ENCODE results near the gene PDE2A. TPM values are rescaled to one million over a fixed set of nuclear protein-coding genes. Genes with fewer than 3 reads are reported as not detected.

Gene PDE2A
- 0.51 TPM for polyA plus RNA-seq (2012; ENCODE audit: low read depth, missing spikeins)

GRCh38 chr11:72673943-72674828 lies at the start of gene PDE2A:
TSS of gene PDE2A (minus strand) at chr11:72674422. CDS start at chr11:72674207, 215 bp downstream.
- DNase-seq (ENCODE audit: insufficient read length, low spot score) (no peak), FAIRE-seq (no peak)
- no peak for TF ChIP-seq POLR2A (IDR thresholded peaks at IDR 0.05; ENCODE audit: low read depth, low read length)
- no peak for TF ChIP-seq TAF1 (IDR thresholded peaks at IDR 0.05; ENCODE audit: low read depth, low read length)
- TF ChIP-seq PAX5 (IDR thresholded peaks at IDR 0.05; ENCODE audit: insufficient read depth, low read length, severe bottlenecking), result no peak
- no peak for TF ChIP-seq POLR2AphosphoS5 (IDR thresholded peaks at IDR 0.05; ENCODE audit: low read depth, low read length)
- TF ChIP-seq POU2F2 (IDR thresholded peaks at IDR 0.05; ENCODE audit: low read depth, low read length), result no peak
- TF ChIP-seq SPI1 (IDR thresholded peaks at IDR 0.05; ENCODE audit: low read depth, low read length), result no peak

DNA sequence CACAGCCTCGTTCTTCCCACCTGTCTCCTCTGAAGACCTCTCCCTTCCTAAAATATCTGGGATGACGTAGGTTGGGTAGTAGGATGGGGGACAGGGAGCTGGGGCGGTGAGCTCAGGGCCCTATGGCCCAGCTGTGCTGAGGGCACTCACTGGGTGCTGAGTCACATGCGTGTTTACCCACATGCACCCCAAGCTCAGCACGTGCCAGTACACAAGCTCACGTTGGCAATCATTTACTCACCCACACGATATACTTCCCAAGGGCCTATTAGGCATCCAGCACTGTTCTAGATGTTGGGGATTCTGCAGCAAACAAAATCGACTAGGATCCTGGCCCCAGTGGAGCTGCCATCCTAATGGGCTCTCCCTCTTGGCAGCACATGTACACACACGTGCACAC lies 49.3 kb upstream of the PDE2A start:
- FAIRE-seq (no peak), DNase-seq (ENCODE audit: insufficient read length, low spot score) (no peak)
- TF ChIP-seq POLR2AphosphoS5 (IDR thresholded peaks at IDR 0.05; ENCODE audit: low read depth, low read length), result no peak
- no peak for TF ChIP-seq POLR2A (IDR thresholded peaks at IDR 0.05; ENCODE audit: low read depth, low read length)
- no peak for TF ChIP-seq POU2F2 (IDR thresholded peaks at IDR 0.05; ENCODE audit: low read depth, low read length)
- no peak for TF ChIP-seq PAX5 (IDR thresholded peaks at IDR 0.05; ENCODE audit: insufficient read depth, low read length, severe bottlenecking)
- no peak for TF ChIP-seq SPI1 (IDR thresholded peaks at IDR 0.05; ENCODE audit: low read depth, low read length)
- TF ChIP-seq TAF1 (IDR thresholded peaks at IDR 0.05; ENCODE audit: low read depth, low read length), result no peak

DNA sequence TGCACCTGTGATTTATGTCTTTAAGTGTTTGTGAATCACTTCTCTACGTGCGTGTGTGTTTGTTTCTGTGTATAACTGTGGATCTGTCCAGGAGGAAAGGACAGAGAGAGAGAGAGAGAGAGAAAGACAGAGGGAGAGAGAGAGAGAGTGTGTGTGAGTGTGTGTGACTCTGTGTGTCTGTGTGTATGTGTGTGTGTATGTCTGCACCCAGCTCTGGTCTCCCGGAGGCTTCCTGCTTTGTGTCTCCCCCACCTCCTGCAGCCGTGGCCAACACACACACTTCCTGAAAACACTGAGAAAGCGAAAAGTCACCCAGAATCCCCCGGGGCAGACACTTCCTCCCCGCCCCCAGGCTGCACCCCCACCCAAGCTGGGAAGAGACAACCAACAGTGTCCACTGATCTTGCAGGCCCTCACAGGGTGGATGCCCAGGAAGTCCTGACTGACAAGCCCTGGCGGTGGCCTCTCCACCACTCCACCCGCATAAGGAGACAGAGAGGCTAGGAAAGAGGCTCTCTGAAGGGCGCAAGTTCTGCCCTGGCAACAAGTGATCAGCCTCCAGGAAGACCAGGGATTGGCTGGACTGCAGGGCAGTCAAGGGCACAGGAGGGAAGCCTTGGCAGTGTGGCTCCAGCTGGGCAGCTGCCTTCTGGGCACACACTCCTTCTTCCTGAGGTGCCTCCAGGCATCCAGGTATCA lies 48.0 kb upstream of the PDE2A start:
- peak; percentile 90 for DNase-seq (ENCODE audit: insufficient read length, low spot score)
- FAIRE-seq, result peak; percentile 98
- peak; percentile 80 for TF ChIP-seq SPI1 (IDR thresholded peaks at IDR 0.05; ENCODE audit: low read depth, low read length)
- TF ChIP-seq POLR2AphosphoS5 (IDR thresholded peaks at IDR 0.05; ENCODE audit: low read depth, low read length), result peak; percentile 68; the same call in 1 of the 2 replicates
- TF ChIP-seq PAX5 (IDR thresholded peaks at IDR 0.05; ENCODE audit: insufficient read depth, low read length, severe bottlenecking), result no peak
- no peak for TF ChIP-seq POU2F2 (IDR thresholded peaks at IDR 0.05; ENCODE audit: low read depth, low read length)
- TF ChIP-seq POLR2A (IDR thresholded peaks at IDR 0.05; ENCODE audit: low read depth, low read length), result peak; percentile 75
- peak; percentile 25; the same call in 1 of the 2 replicates for TF ChIP-seq TAF1 (IDR thresholded peaks at IDR 0.05; ENCODE audit: low read depth, low read length)

- DNase-seq (ENCODE audit: insufficient read length, low spot score) (no peak), FAIRE-seq (no peak)
- TF ChIP-seq TAF1 (IDR thresholded peaks at IDR 0.05; ENCODE audit: low read depth, low read length), result no peak
- no peak for TF ChIP-seq SPI1 (IDR thresholded peaks at IDR 0.05; ENCODE audit: low read depth, low read length)
- TF ChIP-seq POU2F2 (IDR thresholded peaks at IDR 0.05; ENCODE audit: low read depth, low read length), result no peak
- no peak for TF ChIP-seq POLR2A (IDR thresholded peaks at IDR 0.05; ENCODE audit: low read depth, low read length)
- no peak for TF ChIP-seq PAX5 (IDR thresholded peaks at IDR 0.05; ENCODE audit: insufficient read depth, low read length, severe bottlenecking)
- TF ChIP-seq POLR2AphosphoS5 (IDR thresholded peaks at IDR 0.05; ENCODE audit: low read depth, low read length), result no peak
Measured at GRCh38 chr11:72721689-72722049, 47.4 kb upstream of the PDE2A start.

DNA sequence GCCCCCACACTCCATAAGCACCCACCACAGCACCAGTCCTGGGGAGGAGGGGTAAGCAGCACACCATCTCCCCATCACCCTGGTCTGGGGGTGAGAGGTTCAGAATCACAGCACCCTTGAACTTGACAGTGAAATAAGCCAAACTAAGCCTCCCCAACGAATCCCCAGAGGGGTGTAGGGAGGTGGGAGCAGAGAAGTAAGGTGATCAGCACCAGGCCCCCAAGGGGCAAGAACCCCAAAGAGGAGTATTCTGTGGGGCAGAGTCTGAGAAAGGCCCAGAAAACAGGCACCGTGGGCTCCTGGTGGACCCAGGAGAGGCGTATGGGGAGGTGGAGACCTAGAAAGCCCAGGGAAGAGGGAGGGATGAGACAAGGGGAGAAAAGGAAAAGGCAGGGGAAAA lies 47.1 kb upstream of the PDE2A start:
- FAIRE-seq (peak; percentile 26), DNase-seq (ENCODE audit: insufficient read length, low spot score) (no peak)
- TF ChIP-seq POLR2A (IDR thresholded peaks at IDR 0.05; ENCODE audit: low read depth, low read length) (no peak), TAF1 (IDR thresholded peaks at IDR 0.05; ENCODE audit: low read depth, low read length) (no peak), POU2F2 (IDR thresholded peaks at IDR 0.05; ENCODE audit: low read depth, low read length) (no peak), PAX5 (IDR thresholded peaks at IDR 0.05; ENCODE audit: insufficient read depth, low read length, severe bottlenecking) (no peak), SPI1 (IDR thresholded peaks at IDR 0.05; ENCODE audit: low read depth, low read length) (no peak), POLR2AphosphoS5 (IDR thresholded peaks at IDR 0.05; ENCODE audit: low read depth, low read length) (no peak)

DNA sequence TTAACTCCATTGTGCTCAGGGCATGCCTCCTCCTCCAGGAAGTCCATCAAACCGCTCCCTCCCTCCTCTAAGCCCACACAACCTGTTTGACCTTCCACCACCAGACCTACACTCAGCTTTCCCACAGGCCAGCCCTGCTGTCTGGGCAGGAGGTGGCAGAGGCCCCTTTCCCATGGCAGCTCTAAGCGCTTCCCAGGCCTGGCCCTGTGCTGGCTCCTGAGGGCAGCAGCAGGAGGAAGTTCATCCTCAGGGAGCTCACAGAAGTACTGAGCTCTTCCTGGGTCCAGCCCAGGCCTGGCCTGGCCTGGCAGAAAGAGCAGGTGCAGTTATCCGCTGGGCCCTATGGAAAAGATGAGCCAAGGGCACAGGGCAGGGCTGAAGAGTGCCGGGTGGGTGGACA lies 46.6 kb upstream of the PDE2A start:
- DNase-seq (ENCODE audit: insufficient read length, low spot score) (no peak), FAIRE-seq (no peak)
- TF ChIP-seq POLR2A (IDR thresholded peaks at IDR 0.05; ENCODE audit: low read depth, low read length), result no peak
- TF ChIP-seq POU2F2 (IDR thresholded peaks at IDR 0.05; ENCODE audit: low read depth, low read length), result no peak

GRCh38 chr11:72720047-72720446 lies 45.8 kb upstream of the PDE2A start:
- TF ChIP-seq POU2F2 (IDR thresholded peaks at IDR 0.05; ENCODE audit: low read depth, low read length), result no peak
- peak; percentile 7; the same call in 1 of the 2 replicates for TF ChIP-seq SPI1 (IDR thresholded peaks at IDR 0.05; ENCODE audit: low read depth, low read length)
- FAIRE-seq (no peak), DNase-seq (ENCODE audit: insufficient read length, low spot score) (no peak)

- FAIRE-seq (peak; percentile 68), DNase-seq (ENCODE audit: insufficient read length, low spot score) (no peak)
- TF ChIP-seq POLR2AphosphoS5 (IDR thresholded peaks at IDR 0.05; ENCODE audit: low read depth, low read length) (no peak), POLR2A (IDR thresholded peaks at IDR 0.05; ENCODE audit: low read depth, low read length) (no peak), PAX5 (IDR thresholded peaks at IDR 0.05; ENCODE audit: insufficient read depth, low read length, severe bottlenecking) (no peak), SPI1 (IDR thresholded peaks at IDR 0.05; ENCODE audit: low read depth, low read length) (no peak), POU2F2 (IDR thresholded peaks at IDR 0.05; ENCODE audit: low read depth, low read length) (no peak), TAF1 (IDR thresholded peaks at IDR 0.05; ENCODE audit: low read depth, low read length) (no peak)
Measured at GRCh38 chr11:72719551-72719950, 45.3 kb upstream of the PDE2A start.

- DNase-seq (ENCODE audit: insufficient read length, low spot score) (no peak), FAIRE-seq (peak; percentile 28)
- TF ChIP-seq SPI1 (IDR thresholded peaks at IDR 0.05; ENCODE audit: low read depth, low read length) (no peak), PAX5 (IDR thresholded peaks at IDR 0.05; ENCODE audit: insufficient read depth, low read length, severe bottlenecking) (no peak), TAF1 (IDR thresholded peaks at IDR 0.05; ENCODE audit: low read depth, low read length) (no peak), POLR2A (IDR thresholded peaks at IDR 0.05; ENCODE audit: low read depth, low read length) (no peak), POU2F2 (IDR thresholded peaks at IDR 0.05; ENCODE audit: low read depth, low read length) (no peak), POLR2AphosphoS5 (IDR thresholded peaks at IDR 0.05; ENCODE audit: low read depth, low read length) (no peak)
Measured at GRCh38 chr11:72719144-72719543, 44.9 kb upstream of the PDE2A start.
